GM21447 (cell line): ENCODE data around the gene DENND6A.

Experiments
- ATAC-seq: cut with Tn5 transposase; IDR thresholded peaks from one replicate; pipeline ENCODE4 v1.9.1; 2021; ENCODE audit not compliant: unreplicated experiment

Gene DENND6A

DNA sequence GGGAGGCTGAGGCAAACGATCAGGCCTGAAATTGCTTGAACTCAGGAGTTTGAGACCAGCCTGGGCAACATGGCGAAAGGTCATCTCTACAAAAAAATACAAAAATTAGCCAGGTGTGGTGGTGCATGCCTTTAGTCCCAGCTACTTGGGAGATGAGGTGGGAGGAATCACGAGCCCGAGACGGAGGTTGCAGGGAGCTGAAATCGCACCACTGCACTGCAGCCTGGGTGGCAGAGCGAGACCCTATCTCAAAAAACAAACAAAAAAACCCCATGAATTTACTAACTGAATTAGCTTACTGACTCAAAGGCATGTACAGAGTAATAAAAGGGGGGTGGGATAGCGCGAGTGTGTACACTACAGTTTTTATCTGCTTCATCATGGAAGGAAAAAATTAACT lies 115.1 kb downstream of the DENND6A start:
- no peak for ATAC-seq

DNA sequence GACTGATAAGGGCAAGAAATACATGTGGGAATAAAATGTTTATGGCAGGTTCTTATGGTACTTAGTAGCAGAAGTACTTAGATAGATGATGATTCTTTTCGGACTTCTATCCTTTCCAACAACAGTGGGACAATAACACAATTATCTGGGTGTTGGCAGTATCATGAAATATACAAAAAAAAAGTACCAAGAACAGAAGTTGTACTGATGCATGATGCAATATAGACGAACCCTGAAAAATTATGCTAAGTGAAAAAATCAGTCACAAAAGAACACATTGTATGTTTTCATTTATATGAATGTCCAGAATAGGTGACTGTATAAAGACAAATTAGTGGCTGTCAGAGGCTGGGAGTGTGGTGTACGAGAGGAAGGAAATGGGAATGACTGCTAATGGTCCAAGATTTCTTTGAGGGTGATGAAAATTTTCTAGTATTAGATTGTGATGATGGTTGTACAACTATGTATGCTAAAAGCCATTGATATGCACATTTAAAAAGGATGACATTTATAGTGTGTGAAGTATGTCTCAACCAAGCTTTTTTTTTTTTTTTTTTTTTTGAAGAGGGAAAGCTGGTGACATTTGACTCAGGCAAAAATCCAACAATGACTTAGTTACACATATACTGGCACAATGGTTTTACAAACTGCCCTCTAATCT lies 116.8 kb downstream of the DENND6A start:
- ATAC-seq = no peak
